DOHH2 (cell line): ENCODE data around the gene KCND1.

Experiments
- H3F3A ChIP-seq: fragments of 200-600 bp; sonication (generic), shearing (Covaris generic); 2 replicates; pipeline ENCODE4 v1.6.0; 2016; ENCODE audit warnings: antibody characterized with exemption, mild to moderate bottlenecking; ENCODE audit not compliant: control insufficient read depth, insufficient read depth
- H3K27ac ChIP-seq: fragments of 200-600 bp; sonication (generic); 2 replicates; pipeline ENCODE4 v1.5.1; 2014; ENCODE audit warnings: low read depth, mild to moderate bottlenecking, low read length, moderate library complexity
- H3K27me3 ChIP-seq: fragments of 200-600 bp; sonication (generic); 2 replicates; pipeline ENCODE4 v1.6.1; 2014; ENCODE audit warnings: mild to moderate bottlenecking, low read length, mixed read lengths; ENCODE audit not compliant: control insufficient read depth
- H3K36me3 ChIP-seq: fragments of 200-600 bp; sonication (generic); 2 replicates; pipeline ENCODE4 v1.6.1; 2014; ENCODE audit warnings: mild to moderate bottlenecking, low read length, moderate library complexity, mixed read lengths; ENCODE audit not compliant: control insufficient read depth
- H3K4me1 ChIP-seq: fragments of 200-600 bp; sonication (generic); 2 replicates; pipeline ENCODE4 v1.6.1; 2014; ENCODE audit warnings: mild to moderate bottlenecking, low read length, mixed read lengths; ENCODE audit not compliant: control insufficient read depth
- H3K4me2 ChIP-seq: fragments of 200-600 bp; sonication (generic); 2 replicates; pipeline ENCODE4 v1.6.0; 2014; ENCODE audit warnings: mild to moderate bottlenecking, low read length, moderate library complexity
- H3K4me3 ChIP-seq: fragments of 200-600 bp; sonication (generic); 2 replicates; pipeline ENCODE4 v1.5.1; 2014; ENCODE audit warnings: mild to moderate bottlenecking, low read length, mixed read lengths
- H3K79me2 ChIP-seq: fragments of 200-600 bp; sonication (generic); 2 replicates; pipeline ENCODE4 v1.6.1; 2014; ENCODE audit warnings: mild to moderate bottlenecking, low read length, mixed read lengths; ENCODE audit not compliant: control insufficient read depth
- H3K9me2 ChIP-seq: fragments of 200-600 bp; sonication (generic); replicated peaks from 2 replicates; pipeline ENCODE4 v1.6.1; 2014; ENCODE audit warnings: mild to moderate bottlenecking, low read length, mixed read lengths; ENCODE audit not compliant: control insufficient read depth
- H3K9me3 ChIP-seq: fragments of 200-600 bp; sonication (generic); 2 replicates; pipeline ENCODE4 v1.6.1; 2014; ENCODE audit warnings: antibody characterized with exemption, low read length, mixed read lengths; ENCODE audit not compliant: control insufficient read depth, insufficient read depth
- H4K20me1 ChIP-seq: fragments of 200-600 bp; sonication (generic); 2 replicates; pipeline ENCODE4 v1.6.0; 2014; ENCODE audit warnings: low read depth, mild to moderate bottlenecking, antibody characterized with exemption, low read length, moderate library complexity; ENCODE audit not compliant: control insufficient read depth, insufficient read depth
- CTCF ChIP-seq: fragments of 200-600 bp; sonication (generic); IDR thresholded peaks from one replicate; pipeline ENCODE4 v1.5.1; 2014; ENCODE audit warnings: antibody characterized with exemption, mild to moderate bottlenecking, low read depth, low read length; ENCODE audit not compliant: poor library complexity, severe bottlenecking
- EZH2phosphoT487 ChIP-seq: fragments of 200-600 bp; sonication (generic); IDR thresholded peaks from 2 replicates; pipeline ENCODE4 v1.6.1; 2017; ENCODE audit warnings: borderline replicate concordance, mild to moderate bottlenecking, antibody characterized with exemption, low read length, moderate library complexity, mixed read lengths

KCND1 gene

DNA sequence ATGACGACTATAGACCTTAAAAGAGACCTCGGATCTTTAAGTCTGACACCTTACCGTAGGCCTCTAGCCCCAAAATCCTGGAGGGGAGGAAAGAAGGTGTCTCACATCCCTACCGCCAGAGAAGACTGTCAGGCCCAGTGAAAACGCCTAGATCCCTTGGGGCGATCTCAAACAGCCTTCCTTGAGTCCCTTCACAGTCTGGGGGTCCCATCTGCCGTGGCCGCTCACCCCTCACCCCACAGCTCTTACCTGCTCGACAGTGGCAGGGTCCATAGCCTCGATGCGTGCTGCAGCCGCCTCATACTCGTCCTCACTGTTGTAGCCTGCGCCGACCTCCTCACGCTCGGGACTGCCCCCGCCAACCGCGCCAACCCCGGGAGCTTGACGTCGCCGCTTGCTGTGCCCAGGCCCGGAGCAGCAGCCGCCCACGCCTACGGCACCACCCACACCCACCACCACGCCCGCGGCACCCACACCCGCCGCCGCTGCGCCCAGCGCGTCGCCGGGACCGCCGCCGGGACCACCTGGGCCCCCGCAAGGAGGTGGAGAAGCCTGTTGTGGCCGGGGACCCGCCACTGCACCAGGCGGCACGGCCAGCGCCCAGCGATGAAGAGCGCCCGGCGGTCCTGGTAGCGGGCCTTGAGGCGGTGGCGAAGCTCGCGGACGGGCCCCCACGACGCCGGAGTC is 14.8 kb downstream of the KCND1 start:
- H4K20me1 ChIP-seq = no peaks in the 10 kb centered on the region

GRCh38 chrX:48948589-48948988 is 23.1 kb downstream of the KCND1 start:
- Histone ChIP-seq H3K27me3 (no peaks in the 10 kb centered on the region), H3K4me2 (no peak overlapping the region), H3K36me3 (peaks cover 5% of the 10 kb centered on the region), H3K9me2 (no peaks in the 10 kb centered on the region), H3K79me2 (peaks cover 80% of the 10 kb centered on the region), H3K27ac (no peak overlapping the region), H3K4me1 (peaks cover 8% of the 10 kb centered on the region), H3K9me3 (no peaks in the 10 kb centered on the region), H3K4me3 (no peak overlapping the region), H4K20me1 (no peaks in the 10 kb centered on the region), H3F3A (no peaks in the 10 kb centered on the region)
- TF ChIP-seq EZH2phosphoT487 (no peak), CTCF (no peak)

More for the DNA sequence above, 14.8 kb downstream of the KCND1 start:
- TF ChIP-seq EZH2phosphoT487 (no peak), CTCF (no peak)
- H3K27ac ChIP-seq = peak overlapping the region; percentile 21; the same call in 1 of the 2 replicates
- peaks cover 48% of the 10 kb centered on the region for H3K4me1 ChIP-seq
- peak overlapping the region; percentile 82 for H3K4me2 ChIP-seq
- no peaks in the 10 kb centered on the region for H3K9me3 ChIP-seq
- H3K36me3 ChIP-seq = peaks cover 31% of the 10 kb centered on the region
- no peaks in the 10 kb centered on the region for H3K27me3 ChIP-seq
- peaks cover 67% of the 10 kb centered on the region for H3K79me2 ChIP-seq
- H3K4me3 ChIP-seq = peak overlapping the region; percentile 91
- H3F3A ChIP-seq = no peaks in the 10 kb centered on the region; the same call in 1 of the 2 replicates
- no peaks in the 10 kb centered on the region for H3K9me2 ChIP-seq

GRCh38 chrX:48945517-48946348 is 25.9 kb downstream of the KCND1 start:
- Histone ChIP-seq H4K20me1 (no peaks in the 10 kb centered on the region), H3K4me1 (peaks cover 25% of the 10 kb centered on the region), H3K79me2 (peaks cover 76% of the 10 kb centered on the region), H3K9me2 (no peaks in the 10 kb centered on the region), H3K27ac (no peak overlapping the region), H3K36me3 (peaks cover 18% of the 10 kb centered on the region), H3K9me3 (no peaks in the 10 kb centered on the region), H3K27me3 (no peaks in the 10 kb centered on the region), H3K4me2 (no peak overlapping the region), H3F3A (no peaks in the 10 kb centered on the region), H3K4me3 (no peak overlapping the region)
- TF ChIP-seq CTCF (peak; percentile 66), EZH2phosphoT487 (no peak)
